Sigmoid colon (tissue), 7 donors: ENCODE measurements around the gene SLC16A8. TPM values are rescaled to one million over a fixed set of nuclear protein-coding genes. Genes with fewer than 3 reads are reported as not detected.

Experiments used
- DNase-seq: peaks from one replicate; pipeline ENCODE4 v3.0.0-alpha.2; 2019
- H3K27ac ChIP-seq, 4 donors: fragments of 200-600 bp; sonication (generic); one replicate each; pipeline ENCODE4 v1.5.1; 2016 to 2019; ENCODE audit warnings: mild to moderate bottlenecking in 1 of 4
- H3K27me3 ChIP-seq, 3 donors: fragments of 200-600 bp; sonication (generic); one replicate each; pipeline ENCODE4 v1.5.1; 2019; ENCODE audit warnings: mild to moderate bottlenecking in 1 of 3
- H3K36me3 ChIP-seq, 4 donors: fragments of 200-600 bp; sonication (generic); one replicate each; pipeline ENCODE4 v1.5.1; 2016 to 2019
- H3K4me1 ChIP-seq, 4 donors: fragments of 200-600 bp; sonication (generic); one replicate each; pipeline ENCODE4 v1.5.1; 2017 to 2019
- H3K4me3 ChIP-seq, 4 donors: fragments of 200-600 bp; sonication (generic); one replicate each; pipeline ENCODE4 v1.5.1; 2017 to 2019; ENCODE audit warnings: mild to moderate bottlenecking in 2 of 4, moderate library complexity in 1 of 4
- H3K9me3 ChIP-seq, 4 donors: fragments of 200-600 bp in 3 of 4; sonication (generic) in 3 of 4; one replicate each; pipeline versions ENCODE4 v1.5.1 to v1.6.1; 2013 to 2019
- EP300 ChIP-seq, 4 donors: sonication (generic); formaldehyde crosslinking; IDR thresholded peaks; one replicate each; pipeline ENCODE4 v1.6.1; 2017; ENCODE audit warnings: antibody characterized with exemption in 4 of 4
- POLR2A ChIP-seq, 2 donors: fragments of 450-650 bp; IDR thresholded peaks; one replicate each; pipeline ENCODE4 v1.6.1; 2016; ENCODE audit warnings: antibody characterized with exemption in 2 of 2, mild to moderate bottlenecking in 2 of 2, moderate library complexity in 2 of 2
- POLR2AphosphoS5 ChIP-seq, 4 donors: sonication (generic); formaldehyde crosslinking; IDR thresholded peaks; one replicate each; pipeline ENCODE4 v1.6.1; 2017; ENCODE audit warnings: antibody characterized with exemption in 4 of 4
- WGBS, 2 donors: extraction: QIAGEN DNeasy Blood & Tissue Kit; methylation state at CpG; one replicate each; pipeline ENCODE4 v1.1.7; 2013; 5-methylcytosine and 5-hydroxymethylcytosine counted together
- intact Hi-C: fragments of 100-400 bp; cut with DNase I; formaldehyde crosslinking; loops from one replicate; pipeline ENCODE4 v1.15.1; 2023
- polyA plus RNA-seq, 3 donors: library from polyadenylated mRNA; stranded (reverse); fragments of 200-250 nt; gene quantifications; one replicate each; pipeline ENCODE4 v1.2.3, GENCODE V29; 2013
- total RNA-seq, 4 donors: library from RNA; depleted of rRNA; stranded (reverse); fragments of >200 nt; gene quantifications; one replicate each; pipeline ENCODE4 v1.1.0, GENCODE V29; 2016
- TF ChIP-seq, protein P1 (sequence below), 4 experiments: fragments of 450-650 bp in 3 of 4; fragments of 200-600 bp in 1 of 4; IDR thresholded peaks; one replicate each; pipeline ENCODE4 v1.5.1; 2016 to 2019; ENCODE audit warnings: antibody characterized with exemption in 4 of 4, mild to moderate bottlenecking in 3 of 4, moderate library complexity in 2 of 4
- donor health status: healthy with polysubstance abuse.
- donor health status: Bipolar disorder and iron deficiency.
- donor health status: healthy.

SLC16A8 gene
- total and polyA plus RNA-seq, 7 donors = 0.20 to 0.71 (median 0.55) TPM; not detected in 4

DNA sequence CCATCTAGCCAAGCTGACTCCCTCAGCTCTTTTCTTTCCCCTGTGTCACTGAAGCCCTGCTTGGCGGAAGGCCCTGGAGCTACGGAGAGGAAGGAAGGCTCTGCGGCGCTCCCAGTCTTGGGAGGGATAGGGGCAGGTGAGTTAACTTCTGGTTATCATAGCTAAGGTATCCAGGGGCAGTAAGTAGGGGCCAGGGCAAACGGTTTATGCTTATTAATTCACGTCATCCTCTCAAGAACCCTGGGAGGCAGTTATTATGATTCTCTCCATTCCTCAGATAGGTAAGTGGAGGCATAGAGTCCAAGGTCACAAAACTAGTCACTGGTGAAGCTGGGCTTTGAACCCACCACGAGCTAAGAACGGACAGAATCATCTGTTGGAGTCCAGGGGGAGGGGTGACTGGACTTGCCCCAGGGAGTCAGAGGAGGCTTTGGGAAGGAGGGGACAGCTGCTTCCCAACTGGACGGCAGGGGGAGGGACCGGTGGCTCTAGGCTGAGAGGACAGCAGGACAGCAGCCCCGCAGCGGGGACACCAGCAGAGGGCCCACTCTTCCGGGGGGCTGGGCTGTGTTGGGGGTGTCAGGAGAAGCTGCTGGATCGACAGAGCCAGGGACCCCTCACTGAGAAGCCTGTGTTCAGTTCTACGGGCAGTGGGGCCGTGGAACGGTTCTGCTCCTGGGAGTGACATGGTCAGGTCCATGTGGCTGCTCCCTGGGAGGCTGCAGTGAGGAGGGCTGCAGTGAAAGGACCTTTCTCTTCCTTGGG lies 23.0 kb upstream of the SLC16A8 start:
- Histone ChIP-seq H3K27ac (no peak overlapping the region), H3K4me1 (no peaks in the 10 kb centered on the region), H3K36me3 (no peaks in the 10 kb centered on the region), H3K9me3 (no peaks in the 10 kb centered on the region), H3K4me3 (no peak overlapping the region), H3K27me3 (no peaks in the 10 kb centered on the region)
- 56 to 81% methylated on average over 17 of the region's 17 CpGs for WGBS, 2 donors
- intact Hi-C loops = no loop called here
- TF ChIP-seq POLR2AphosphoS5 (IDR thresholded peaks at IDR 0.05) (no peak), EP300 (IDR thresholded peaks at IDR 0.05) (no peak), POLR2A (IDR thresholded peaks at IDR 0.05) (no peak)
- TF ChIP-seq, protein P1, sequence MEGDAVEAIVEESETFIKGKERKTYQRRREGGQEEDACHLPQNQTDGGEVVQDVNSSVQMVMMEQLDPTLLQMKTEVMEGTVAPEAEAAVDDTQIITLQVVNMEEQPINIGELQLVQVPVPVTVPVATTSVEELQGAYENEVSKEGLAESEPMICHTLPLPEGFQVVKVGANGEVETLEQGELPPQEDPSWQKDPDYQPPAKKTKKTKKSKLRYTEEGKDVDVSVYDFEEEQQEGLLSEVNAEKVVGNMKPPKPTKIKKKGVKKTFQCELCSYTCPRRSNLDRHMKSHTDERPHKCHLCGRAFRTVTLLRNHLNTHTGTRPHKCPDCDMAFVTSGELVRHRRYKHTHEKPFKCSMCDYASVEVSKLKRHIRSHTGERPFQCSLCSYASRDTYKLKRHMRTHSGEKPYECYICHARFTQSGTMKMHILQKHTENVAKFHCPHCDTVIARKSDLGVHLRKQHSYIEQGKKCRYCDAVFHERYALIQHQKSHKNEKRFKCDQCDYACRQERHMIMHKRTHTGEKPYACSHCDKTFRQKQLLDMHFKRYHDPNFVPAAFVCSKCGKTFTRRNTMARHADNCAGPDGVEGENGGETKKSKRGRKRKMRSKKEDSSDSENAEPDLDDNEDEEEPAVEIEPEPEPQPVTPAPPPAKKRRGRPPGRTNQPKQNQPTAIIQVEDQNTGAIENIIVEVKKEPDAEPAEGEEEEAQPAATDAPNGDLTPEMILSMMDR (IDR thresholded peaks at IDR 0.05) = no peak
- no peak for DNase-seq

DNA sequence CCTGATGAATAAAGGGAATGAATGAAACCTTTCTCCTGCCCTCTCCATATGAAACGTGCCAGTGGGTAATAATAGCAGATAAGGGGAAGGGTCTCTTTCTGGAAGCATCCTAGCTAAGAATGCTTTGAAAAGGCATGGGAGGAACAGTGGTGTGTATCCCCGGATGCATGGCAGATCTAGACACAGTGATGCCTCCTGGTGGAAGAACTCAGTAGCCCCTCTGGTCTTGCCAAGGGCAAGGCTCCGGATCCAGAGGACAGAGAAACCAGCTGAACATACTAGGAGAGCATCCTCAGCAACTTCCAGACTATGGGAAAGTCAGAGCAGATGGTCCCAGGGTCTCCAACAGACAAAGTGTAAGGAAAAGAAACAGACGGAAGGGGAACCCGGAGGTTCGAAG lies 20.1 kb upstream of the SLC16A8 start:
- no peaks in the 10 kb centered on the region for H3K9me3 ChIP-seq
- intact Hi-C loops = loop anchor here (5.0 kb wide), 2 partner anchors 37 to 52 kb away; no protein-coding TSS in a partner anchor
- WGBS, 2 donors = 80 to 89% methylated on average over 6 of the region's 6 CpGs
- H3K4me3 ChIP-seq = no peak overlapping the region
- H3K27me3 ChIP-seq = no peaks in the 10 kb centered on the region
- TF ChIP-seq, protein P1 (IDR thresholded peaks at IDR 0.05) = peak; percentile 16 to 48 (median 36)
- TF ChIP-seq EP300 (IDR thresholded peaks at IDR 0.05) = no peak
- H3K27ac ChIP-seq = no peak overlapping the region
- H3K4me1 ChIP-seq = no peaks in the 10 kb centered on the region
- no peaks in the 10 kb centered on the region for H3K36me3 ChIP-seq
- DNase-seq = no peak

DNA sequence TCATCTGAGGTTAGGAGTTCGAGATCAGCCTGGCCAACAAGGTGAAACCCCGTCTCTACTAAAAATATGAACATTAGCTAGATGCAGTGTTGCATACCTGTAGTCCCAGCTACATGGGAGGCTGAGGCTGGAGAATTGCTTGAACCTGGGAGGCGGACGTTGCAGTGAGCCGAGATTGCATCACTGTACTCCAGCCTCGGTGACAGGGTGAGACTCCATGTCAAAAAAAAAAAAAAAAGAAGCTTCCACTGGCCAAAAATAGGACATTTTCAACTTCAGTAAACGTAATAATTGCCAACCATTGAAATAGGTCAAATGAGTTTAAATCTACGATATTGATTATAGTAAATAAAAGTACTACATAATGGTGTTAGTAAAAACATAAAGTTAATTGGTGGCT lies 19.7 kb upstream of the SLC16A8 start:
- no peaks in the 10 kb centered on the region for H3K9me3 ChIP-seq
- intact Hi-C loops = loop anchor here (5.0 kb wide), 2 partner anchors 36 to 51 kb away; no protein-coding TSS in a partner anchor
- 75 to 82% methylated on average over 8 of the region's 8 CpGs for WGBS, 2 donors

DNA sequence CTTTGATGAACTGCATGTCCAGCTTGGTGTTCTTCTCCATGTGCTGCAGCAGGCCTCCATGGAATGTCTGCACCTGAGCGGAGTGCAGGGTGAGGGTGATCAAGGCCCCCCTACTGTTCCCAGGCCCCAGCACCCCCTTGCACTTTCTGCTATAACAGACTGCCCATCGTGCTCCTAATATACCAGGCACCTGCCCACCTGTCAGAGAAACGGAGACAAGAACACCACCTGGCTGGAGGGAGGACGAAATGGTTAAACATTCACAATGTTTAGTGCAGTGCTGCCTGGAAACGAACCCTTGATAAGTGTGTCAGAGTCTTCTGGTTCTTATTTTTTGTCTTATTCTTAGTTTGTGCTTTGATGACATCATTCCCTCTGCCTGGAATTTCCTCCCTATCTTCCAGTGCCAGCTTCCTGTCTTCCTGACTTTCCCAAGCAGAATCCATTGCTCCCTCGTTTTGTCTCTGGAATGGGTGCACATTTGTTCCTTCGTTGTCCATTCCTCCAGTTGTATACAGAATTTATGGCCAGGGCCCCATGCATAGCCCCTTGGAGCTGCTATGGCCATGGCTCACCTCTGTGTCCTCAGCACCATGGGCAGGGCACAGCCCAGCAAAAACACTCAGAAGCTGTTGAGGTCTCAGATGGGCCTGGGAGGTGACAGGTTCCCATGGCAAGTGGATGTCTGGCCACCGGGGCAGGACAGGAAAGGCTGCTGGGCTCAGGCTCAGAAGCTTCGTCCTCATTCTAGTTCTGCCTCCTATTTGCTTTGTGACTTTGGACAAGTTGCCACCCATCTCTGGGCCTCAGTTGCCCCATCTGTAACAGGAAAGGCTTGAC lies 14.6 kb upstream of the SLC16A8 start:
- no peak overlapping the region for H3K27ac ChIP-seq
- peaks cover 0 to 7% (median 3%) of the 10 kb centered on the region in 4 donors for H3K4me1 ChIP-seq
- no peak for DNase-seq
- no peaks in the 10 kb centered on the region for H3K9me3 ChIP-seq
- no peak overlapping the region for H3K4me3 ChIP-seq
- no peaks in the 10 kb centered on the region for H3K27me3 ChIP-seq
- H3K36me3 ChIP-seq = no peaks in the 10 kb centered on the region
- TF ChIP-seq POLR2AphosphoS5 (IDR thresholded peaks at IDR 0.05) (no peak), EP300 (IDR thresholded peaks at IDR 0.05) (no peak), POLR2A (IDR thresholded peaks at IDR 0.05) (no peak)
- TF ChIP-seq, protein P1 (IDR thresholded peaks at IDR 0.05) = no peak
- intact Hi-C loops = no loop called here
- 39 to 67% methylated on average over 9 of the region's 9 CpGs for WGBS, 2 donors

More for the DNA sequence above, 19.7 kb upstream of the SLC16A8 start:
- Histone ChIP-seq H3K4me3 (no peak overlapping the region), H3K27me3 (no peaks in the 10 kb centered on the region), H3K4me1 (peaks cover 0 to 2% (median under 1%) of the 10 kb centered on the region in 4 donors), H3K27ac (no peak overlapping the region), H3K36me3 (no peaks in the 10 kb centered on the region)
- TF ChIP-seq POLR2AphosphoS5 (IDR thresholded peaks at IDR 0.05) (no peak), POLR2A (IDR thresholded peaks at IDR 0.05) (no peak), EP300 (IDR thresholded peaks at IDR 0.05) (no peak)
- TF ChIP-seq, protein P1 (IDR thresholded peaks at IDR 0.05) = no peak
- DNase-seq = no peak
